K562 (cell line): Measurements from ENCODE around the gene OTOG.

Experiments
- CREB1 ChIP-seq, 2 experiments: sonication (generic) in 1 of 2; formaldehyde crosslinking in 1 of 2; IDR thresholded peaks; 2 replicates each; pipeline versions ENCODE4 v1.6.1 to v1.8.0; 2012 to 2022; ENCODE audit warnings: inconsistent platforms in 1 of 2, mild to moderate bottlenecking in 1 of 2, missing genetic modification reagents in 1 of 2, moderate library complexity in 1 of 2
- CTCF ChIP-seq, 3 experiments: IDR thresholded peaks in 2 of 3; conservative IDR thresholded peaks in 1 of 3; 2 replicates each; pipeline ENCODE4 v1.5.1; 2011 to 2012; ENCODE audit warnings: low read length in 3 of 3, mild to moderate bottlenecking in 3 of 3, control low read depth in 2 of 3, improper control_type of control experiment in 1 of 3, inconsistent platforms in 1 of 3, low read depth in 1 of 3, mixed read lengths in 1 of 3, moderate library complexity in 1 of 3; ENCODE audit not compliant: insufficient read depth in 2 of 3
- GATAD2A ChIP-seq: fragments of 450-650 bp; IDR thresholded peaks from 2 replicates; pipeline ENCODE4 v1.6.1; 2017
- NR1H2 ChIP-seq: sonication (generic); formaldehyde crosslinking; IDR thresholded peaks from 2 replicates; pipeline ENCODE4 v1.4.0; 2020; ENCODE audit warnings: mild to moderate bottlenecking, missing genetic modification reagents
- PTBP1 ChIP-seq: fragments of 200-400 bp; formaldehyde crosslinking; IDR thresholded peaks from 2 replicates; pipeline ENCODE4 v1.6.1; 2017; ENCODE audit warnings: low read depth, low read length
- REST ChIP-seq, 2 experiments: fragments of 450-650 bp; formaldehyde crosslinking in 1 of 2; IDR thresholded peaks; 2 replicates each; pipeline versions ENCODE4 v1.4.0 to v1.6.1; 2014 to 2020; ENCODE audit warnings: mild to moderate bottlenecking in 2 of 2, borderline replicate concordance in 1 of 2, low read depth in 1 of 2
- RFX5 ChIP-seq: IDR thresholded peaks from 2 replicates; pipeline ENCODE4 v1.6.1; 2011; ENCODE audit warnings: low read depth, mild to moderate bottlenecking, improper control_type of control experiment, low read length
- SMAD1 ChIP-seq: fragments of 150-350 bp; IDR thresholded peaks from 2 replicates; pipeline ENCODE4 v1.6.1; 2014; ENCODE audit warnings: low read length, low read depth; ENCODE audit not compliant: partially characterized antibody
- ZNF589 ChIP-seq: fragments of 200-800 bp; sonication (Bioruptor generic); IDR thresholded peaks from 2 replicates; pipeline ENCODE4 v1.6.1; 2016; ENCODE audit warnings: low read depth, missing genetic modification characterization, missing compliant biosample characterization

GRCh38 chr11:17580271-17580670 lies 33.2 kb downstream of the OTOG start:
- TF ChIP-seq CREB1 (IDR thresholded peaks at IDR 0.05) (no peak), CREB1 (CRISPR knock-in tag; IDR thresholded peaks at IDR 0.05) (no peak), REST (IDR thresholded peaks at IDR 0.05; ENCODE audit: borderline replicate concordance) (no peak), REST (CRISPR knock-in tag; IDR thresholded peaks at IDR 0.05; ENCODE audit: low read depth) (no peak), RFX5 (no peak), PTBP1 (no peak), SMAD1 (no peak), GATAD2A (no peak), CTCF (IDR thresholded peaks at IDR 0.05 in 2 of 3, conservative IDR thresholded peaks at IDR 0.05 in 1 of 3; ENCODE audit: insufficient read depth in 2 of 3, low read depth in 1 of 3, low read length in 3 of 3) (no peak), ZNF589 (CRISPR knock-in tag) (no peak), NR1H2 (CRISPR knock-in tag) (no peak)
